ENCODE data around the gene E4F1.

The E4F1 gene

GRCh38 chr16:2223221-2223941 lies at the start of gene E4F1:
TSS of gene E4F1 (plus strand) at chr16:2223591. CDS start at chr16:2223614, 23 bp downstream.
- DNase-seq: peak; percentile 96 to 98 (median 98)

- no peak for DNase-seq
Measured at GRCh38 chr16:2173916-2174315, 49.5 kb upstream of the E4F1 start.

- no peak for DNase-seq
Measured at GRCh38 chr16:2174396-2175131, 48.8 kb upstream of the E4F1 start.

GRCh38 chr16:2175454-2175853 lies 47.9 kb upstream of the E4F1 start:
- no peak for DNase-seq

- DNase-seq: no peak
Measured at GRCh38 chr16:2176047-2176446, 47.3 kb upstream of the E4F1 start.

- DNase-seq: no peak
Measured at GRCh38 chr16:2177101-2177500, 46.3 kb upstream of the E4F1 start.

- no peak for DNase-seq
Measured at GRCh38 chr16:2177561-2177960, 45.8 kb upstream of the E4F1 start.

GRCh38 chr16:2178321-2179106 lies 44.9 kb upstream of the E4F1 start:
- no peak for DNase-seq

- DNase-seq: no peak
Measured at GRCh38 chr16:2179107-2179501, 44.3 kb upstream of the E4F1 start.

GRCh38 chr16:2179576-2179975 lies 43.8 kb upstream of the E4F1 start:
- no peak for DNase-seq

GRCh38 chr16:2180461-2180860 lies 42.9 kb upstream of the E4F1 start:
- no peak for DNase-seq

- DNase-seq: no peak
Measured at GRCh38 chr16:2180962-2181923, 42.1 kb upstream of the E4F1 start.

GRCh38 chr16:2181952-2182351 lies 41.4 kb upstream of the E4F1 start:
- no peak for DNase-seq

GRCh38 chr16:2183671-2184070 lies 39.7 kb upstream of the E4F1 start:
- DNase-seq: no peak

- no peak for DNase-seq
Measured at GRCh38 chr16:2184346-2184745, 39.0 kb upstream of the E4F1 start.

GRCh38 chr16:2184962-2185361 lies 38.4 kb upstream of the E4F1 start:
- DNase-seq: no peak

- DNase-seq: no peak
Measured at GRCh38 chr16:2186064-2186463, 37.3 kb upstream of the E4F1 start.

- DNase-seq: no peak
Measured at GRCh38 chr16:2186505-2186904, 36.9 kb upstream of the E4F1 start.

GRCh38 chr16:2187212-2187611 lies 36.2 kb upstream of the E4F1 start:
- no peak for DNase-seq

GRCh38 chr16:2188395-2188794 lies 35.0 kb upstream of the E4F1 start:
- no peak for DNase-seq

- DNase-seq: no peak
Measured at GRCh38 chr16:2189252-2189893, 34.0 kb upstream of the E4F1 start.
